Peyer's patch (tissue), 4 donors: ENCODE measurements around the gene FLVCR2. TPM values are rescaled to one million over a fixed set of nuclear protein-coding genes. Genes with fewer than 3 reads are reported as not detected.

Source experiments
- DNase-seq, 3 donors: peaks; one replicate each; pipeline ENCODE4 v3.0.0-alpha.2; 2017 to 2019
- H3K27ac ChIP-seq, 4 donors: fragments of 200-600 bp; sonication (generic); one replicate each; pipeline ENCODE4 v1.5.1; 2016 to 2019
- H3K27me3 ChIP-seq, 2 donors: fragments of 200-600 bp; sonication (generic); one replicate each; pipeline ENCODE4 v1.5.1; 2019
- H3K36me3 ChIP-seq, 3 donors: fragments of 200-600 bp; sonication (generic); one replicate each; pipeline ENCODE4 v1.5.1; 2016 to 2019
- H3K4me1 ChIP-seq, 4 donors: fragments of 200-600 bp; sonication (generic); one replicate each; pipeline ENCODE4 v1.5.1; 2016 to 2019
- H3K4me3 ChIP-seq, 4 donors: fragments of 200-600 bp; sonication (generic); 1 replicate in 3 of 4; 2 replicates in 1 of 4; pipeline ENCODE4 v1.5.1; 2016 to 2019; ENCODE audit warnings: mild to moderate bottlenecking in 1 of 4
- H3K9me3 ChIP-seq, 4 donors: fragments of 200-600 bp; sonication (generic); one replicate each; pipeline ENCODE4 v1.5.1; 2016 to 2019; ENCODE audit warnings: mild to moderate bottlenecking in 1 of 4
- CTCF ChIP-seq, 6 experiments: fragments of 450-650 bp in 4 of 6; fragments of 200-600 bp in 2 of 6; sonication (generic) in 1 of 6; IDR thresholded peaks; one replicate each; pipeline ENCODE4 v1.5.1; 2017 to 2019; ENCODE audit warnings: antibody characterized with exemption in 6 of 6, mild to moderate bottlenecking in 3 of 6, moderate library complexity in 1 of 6
- POLR2A ChIP-seq, 2 donors: fragments of 450-650 bp; IDR thresholded peaks; one replicate each; pipeline ENCODE4 v1.5.1; 2017; ENCODE audit warnings: antibody characterized with exemption in 2 of 2, mild to moderate bottlenecking in 2 of 2, moderate library complexity in 2 of 2
- total RNA-seq, 4 donors: library from RNA; depleted of rRNA; stranded (reverse); fragments of >200 nt; gene quantifications; one replicate each; pipeline ENCODE4 v1.1.0, GENCODE V29; 2016

Gene FLVCR2
- total RNA-seq, 4 donors from 2014 or later = 14.9 to 130 (median 98.8) TPM

GRCh38 chr14:75578786-75579337 is 442 bp downstream of the FLVCR2 start:
- H3K4me1 ChIP-seq = peaks cover 0 to 9% (median 0%) of the 10 kb centered on the region in 4 donors
- H3K27me3 ChIP-seq = no peaks in the 10 kb centered on the region
- peak overlapping the region; percentile 73 to 90 (median 82) for H3K27ac ChIP-seq
- no peaks in the 10 kb centered on the region for H3K36me3 ChIP-seq
- H3K4me3 ChIP-seq = peak overlapping the region; percentile 31 to 87 (median 72)
- no peaks in the 10 kb centered on the region for H3K9me3 ChIP-seq
- peak in 1 of 3 donors; percentile 49 for DNase-seq
- TF ChIP-seq CTCF (IDR thresholded peaks at IDR 0.05) (peak in 3 of 6 experiments; percentile 41 to 46 (median 45)), POLR2A (IDR thresholded peaks at IDR 0.05) (no peak)

- Histone ChIP-seq H3K9me3 (no peaks in the 10 kb centered on the region), H3K27ac (peak overlapping the region; percentile 73 to 90 (median 82)), H3K36me3 (no peaks in the 10 kb centered on the region), H3K4me3 (peak overlapping the region; percentile 31 to 87 (median 72)), H3K4me1 (peaks cover 0 to 9% (median 0%) of the 10 kb centered on the region in 4 donors), H3K27me3 (no peaks in the 10 kb centered on the region)
- peak; percentile 92 to 93 for TF ChIP-seq POLR2A (IDR thresholded peaks at IDR 0.05)
- TF ChIP-seq CTCF (IDR thresholded peaks at IDR 0.05) = peak in 1 of 6 experiments; percentile 10
- peak in 2 of 3 donors; percentile 78 to 80 for DNase-seq
These were observed 981 bp downstream of the FLVCR2 start for GRCh38 chr14:75579338-75579864.

GRCh38 chr14:75579882-75580281 is 1.5 kb downstream of the FLVCR2 start:
- Histone ChIP-seq H3K9me3 (no peaks in the 10 kb centered on the region), H3K4me3 (peak overlapping the region in 3 of 4 donors; percentile 31 to 87 (median 83)), H3K27me3 (no peaks in the 10 kb centered on the region), H3K27ac (peak overlapping the region in 3 of 4 donors; percentile 73 to 90 (median 88)), H3K4me1 (peaks cover 0 to 9% (median 0%) of the 10 kb centered on the region in 4 donors), H3K36me3 (no peaks in the 10 kb centered on the region)
- no peak for DNase-seq
- no peak for TF ChIP-seq POLR2A (IDR thresholded peaks at IDR 0.05)
- TF ChIP-seq CTCF (IDR thresholded peaks at IDR 0.05) = no peak

- DNase-seq = no peak
- H3K9me3 ChIP-seq = no peaks in the 10 kb centered on the region
- no peaks in the 10 kb centered on the region for H3K4me1 ChIP-seq
- H3K36me3 ChIP-seq = peaks cover 0 to 3% (median 0%) of the 10 kb centered on the region in 3 donors
- no peak overlapping the region for H3K4me3 ChIP-seq
- H3K27ac ChIP-seq = no peak overlapping the region
- no peaks in the 10 kb centered on the region for H3K27me3 ChIP-seq
- TF ChIP-seq POLR2A (IDR thresholded peaks at IDR 0.05) (no peak), CTCF (IDR thresholded peaks at IDR 0.05) (no peak)
These were observed 9.0 kb downstream of the FLVCR2 start for GRCh38 chr14:75587388-75587787.

GRCh38 chr14:75589931-75590330 is 11.5 kb downstream of the FLVCR2 start:
- H3K27me3 ChIP-seq = no peaks in the 10 kb centered on the region
- H3K4me1 ChIP-seq = no peaks in the 10 kb centered on the region
- no peak overlapping the region for H3K4me3 ChIP-seq
- DNase-seq = no peak
- TF ChIP-seq POLR2A (IDR thresholded peaks at IDR 0.05) = no peak
- no peak for TF ChIP-seq CTCF (IDR thresholded peaks at IDR 0.05)
- H3K27ac ChIP-seq = no peak overlapping the region
- peaks cover 0 to 3% (median 0%) of the 10 kb centered on the region in 3 donors for H3K36me3 ChIP-seq
- H3K9me3 ChIP-seq = no peaks in the 10 kb centered on the region
